Measurements from ENCODE around the gene TMEM161A. TPM values are rescaled to one million over a fixed set of nuclear protein-coding genes. Genes with fewer than 3 reads are reported as not detected.

Gene TMEM161A
- total and polyA plus RNA-seq, 9 of the 15 experiments (the other 6 are each of a cell fraction or from before 2014, with no cell fraction given) = 0.63 to 92.3 (median 38.9) TPM

GRCh38 chr19:19105365-19106055 lies 32.8 kb downstream of the TMEM161A start (continued):
- peak; percentile 75; the same call in 1 of the 2 replicates for TF ChIP-seq ESRRA (IDR thresholded peaks at IDR 0.05; ENCODE audit: borderline replicate concordance, low read depth)
- TF ChIP-seq BMI1 (IDR thresholded peaks at IDR 0.05; ENCODE audit: low read length) = no peak
- peak; percentile 60 for TF ChIP-seq CXXC5 (CRISPR knock-in tag; IDR thresholded peaks at IDR 0.05)
- TF ChIP-seq ZNF280A (IDR thresholded peaks at IDR 0.05; ENCODE audit: low read depth, partially characterized antibody) = no peak
- TF ChIP-seq SREBF2 (CRISPR knock-in tag; IDR thresholded peaks at IDR 0.05) = no peak
- TF ChIP-seq SRSF9 (IDR thresholded peaks at IDR 0.05; ENCODE audit: borderline replicate concordance, low read depth, low read length) = no peak
- no peak for TF ChIP-seq ZSCAN29 (IDR thresholded peaks at IDR 0.05)
- TF ChIP-seq ZNF740 (CRISPR knock-in tag; IDR thresholded peaks at IDR 0.05) = no peak
- no peak for TF ChIP-seq ZNF740 (tag; IDR thresholded peaks at IDR 0.05)
- TF ChIP-seq KDM1A (IDR thresholded peaks at IDR 0.05) = 0 out of 4 replicates have a peak, but pooled peaks of 1 of the 2 experiments have one; percentile 20
- no peak for TF ChIP-seq ZNF431 (CRISPR knock-in tag; IDR thresholded peaks at IDR 0.05)
- TF ChIP-seq TFAP4 (CRISPR knock-in tag; IDR thresholded peaks at IDR 0.05; ENCODE audit: borderline replicate concordance) = peak; percentile 72; the same call in 1 of the 2 replicates
- TF ChIP-seq HDAC2 (IDR thresholded peaks at IDR 0.05) = peak; percentile 81
- 0 out of 2 replicates have a peak, but pooled peaks have one; percentile 60 for TF ChIP-seq ZNF511 (CRISPR knock-in tag; IDR thresholded peaks at IDR 0.05)
- TF ChIP-seq LCOR (CRISPR knock-in tag; IDR thresholded peaks at IDR 0.05) = 0 out of 2 replicates have a peak, but pooled peaks have one; percentile 57
- TF ChIP-seq ID3 (CRISPR knock-in tag; IDR thresholded peaks at IDR 0.05) = no peak
- no peak for TF ChIP-seq ID3 (tag; IDR thresholded peaks at IDR 0.05)
- TF ChIP-seq ZBTB9 (CRISPR knock-in tag; IDR thresholded peaks at IDR 0.05) = no peak
- TF ChIP-seq ZNF766 (CRISPR knock-in tag; conservative IDR thresholded peaks at IDR 0.05) = no peak
- no peak for TF ChIP-seq TEAD4 (IDR thresholded peaks at IDR 0.05; ENCODE audit: low read length)
- TF ChIP-seq TEAD4 (CRISPR knock-in tag; IDR thresholded peaks at IDR 0.05; ENCODE audit: borderline replicate concordance) = no peak
